HG02970 (cell line): ENCODE data around the gene TMEM201.

Experiments used
- ATAC-seq: cut with Tn5 transposase; IDR thresholded peaks from one replicate; pipeline ENCODE4 v1.9.1; 2021; ENCODE audit warnings: mild to moderate bottlenecking, moderate library complexity, moderate number of reproducible peaks; ENCODE audit not compliant: unreplicated experiment, low FRiP score

TMEM201 gene

GRCh38 chr1:9651565-9652378 is 63.1 kb downstream of the TMEM201 start, which contains the start of gene PIK3CD:
PIK3CD (plus strand) TSS chr1:9651731; CDS start chr1:9710456, 58,725 bp downstream.
- no peak for ATAC-seq

GRCh38 chr1:9652379-9653209 is 63.9 kb downstream of the TMEM201 start:
- ATAC-seq = no peak

GRCh38 chr1:9653210-9653490 is 64.4 kb downstream of the TMEM201 start:
- ATAC-seq = no peak

- ATAC-seq = no peak
These were observed 64.9 kb downstream of the TMEM201 start for GRCh38 chr1:9653491-9654050.

GRCh38 chr1:9654051-9654833 is 65.5 kb downstream of the TMEM201 start:
- ATAC-seq = no peak

- ATAC-seq = no peak
These were observed 66.4 kb downstream of the TMEM201 start for GRCh38 chr1:9654834-9655723.

- no peak for ATAC-seq
These were observed 67.1 kb downstream of the TMEM201 start for GRCh38 chr1:9655836-9656235.

- no peak for ATAC-seq
These were observed 68.9 kb downstream of the TMEM201 start for GRCh38 chr1:9657521-9658032.

- ATAC-seq = no peak
These were observed 69.5 kb downstream of the TMEM201 start for GRCh38 chr1:9658199-9658598.

GRCh38 chr1:9659328-9659727 is 70.6 kb downstream of the TMEM201 start:
- no peak for ATAC-seq

GRCh38 chr1:9663257-9663656 is 74.5 kb downstream of the TMEM201 start:
- ATAC-seq = no peak
